Measurements from ENCODE around the gene KIF1A. TPM values are rescaled to one million over a fixed set of nuclear protein-coding genes. Genes with fewer than 3 reads are reported as not detected.

The KIF1A gene
- polyA plus RNA-seq, 4 donors, result 7.9 to 15.8 (median 12.5) TPM

DNA sequence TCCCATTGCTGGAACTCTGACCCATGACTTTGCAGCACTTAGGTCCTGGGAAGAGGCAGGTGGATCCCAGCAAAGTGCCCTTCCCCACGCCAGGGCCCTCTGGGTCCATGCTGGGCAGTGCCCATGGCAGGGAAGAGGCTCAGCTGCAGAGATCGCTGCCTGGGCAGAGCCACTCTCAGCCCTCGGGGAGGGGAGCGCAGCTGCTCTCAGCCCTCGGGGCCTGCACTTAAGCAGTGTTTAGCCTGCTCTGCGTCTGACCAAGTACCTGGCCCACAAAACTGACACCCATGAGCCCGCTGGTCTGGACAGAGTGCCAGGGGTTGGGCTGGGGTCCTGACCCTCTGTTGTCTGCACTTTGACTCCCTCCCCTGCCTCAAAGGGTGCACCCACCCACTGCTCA lies 82.1 kb downstream of the KIF1A start:
- DNase-seq (ENCODE audit: low read depth in 4 of 4, low spot score in 2 of 4), result no peak

DNA sequence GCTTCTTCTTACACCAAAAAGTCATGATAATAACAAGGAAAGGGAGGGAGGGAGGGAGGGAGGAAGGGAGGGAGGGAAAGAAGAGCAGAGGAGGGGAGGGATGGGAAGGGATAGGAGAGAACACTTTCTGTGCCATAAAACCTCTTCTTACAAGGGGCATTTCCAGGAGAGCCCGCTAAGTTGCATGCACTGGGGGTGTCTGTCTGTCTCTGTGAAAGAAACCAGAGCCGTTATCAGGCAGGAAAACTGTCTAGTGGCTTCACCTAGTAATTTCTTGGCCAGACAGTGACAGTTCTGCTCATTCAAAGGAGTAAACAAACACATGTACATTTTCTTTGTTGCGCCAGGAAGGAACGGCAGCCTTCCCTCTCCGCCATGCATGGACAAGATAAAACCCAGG lies 82.5 kb downstream of the KIF1A start:
- DNase-seq (ENCODE audit: low read depth in 4 of 4, low spot score in 2 of 4), result no peak

DNA sequence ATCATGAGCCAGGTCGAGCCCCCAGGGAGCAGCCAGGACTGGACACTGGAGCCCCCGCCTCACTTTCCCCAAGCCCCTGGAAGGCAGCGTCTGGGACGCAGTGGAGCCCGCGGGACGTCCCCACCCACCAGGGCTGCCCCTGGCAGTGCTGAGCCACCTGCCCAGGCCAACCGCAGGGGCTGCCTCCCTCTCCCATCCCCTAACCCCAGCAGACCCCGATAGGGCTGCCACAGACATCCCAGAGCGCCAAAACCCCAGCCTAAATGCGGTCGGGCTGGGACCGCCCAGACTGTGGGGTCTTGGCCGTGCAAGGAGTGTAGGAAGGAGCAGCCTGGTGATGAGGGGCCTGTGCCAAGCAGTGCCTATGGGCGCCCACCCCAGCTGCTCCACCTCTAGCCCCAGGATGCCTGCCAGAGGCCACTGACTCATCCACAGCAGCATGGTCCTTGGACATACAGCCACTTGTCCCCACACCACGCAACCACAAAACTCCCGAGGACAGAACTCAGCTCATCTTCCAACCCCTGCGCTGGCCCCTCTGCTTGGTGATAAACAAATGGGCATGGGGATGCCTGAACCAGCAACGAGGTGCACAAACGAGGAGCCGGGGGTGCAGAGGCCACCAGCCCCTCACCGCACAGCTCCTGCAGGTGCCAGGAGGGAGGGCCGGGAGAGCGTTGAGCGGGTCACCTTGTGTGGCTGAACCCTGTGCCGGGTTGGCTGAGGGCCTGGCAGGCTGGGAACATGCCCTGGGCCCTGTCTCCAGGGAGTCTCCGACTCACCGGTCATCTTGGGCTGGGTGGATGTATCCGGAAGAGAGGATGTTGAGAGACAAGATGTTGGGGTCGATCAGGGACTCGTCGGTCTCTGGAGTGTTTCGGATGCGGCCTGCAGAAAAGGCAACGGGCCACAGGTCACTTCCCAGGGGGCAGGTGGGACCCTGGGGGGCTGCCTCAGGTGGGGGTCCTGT lies 83.5 kb downstream of the KIF1A start:
- no peak for DNase-seq (ENCODE audit: low read depth in 4 of 4, low spot score in 2 of 4)

- no peak for DNase-seq (ENCODE audit: low read depth in 4 of 4, low spot score in 2 of 4)
Measured at GRCh38 chr2:240735476-240735875, 84.5 kb downstream of the KIF1A start.

DNA sequence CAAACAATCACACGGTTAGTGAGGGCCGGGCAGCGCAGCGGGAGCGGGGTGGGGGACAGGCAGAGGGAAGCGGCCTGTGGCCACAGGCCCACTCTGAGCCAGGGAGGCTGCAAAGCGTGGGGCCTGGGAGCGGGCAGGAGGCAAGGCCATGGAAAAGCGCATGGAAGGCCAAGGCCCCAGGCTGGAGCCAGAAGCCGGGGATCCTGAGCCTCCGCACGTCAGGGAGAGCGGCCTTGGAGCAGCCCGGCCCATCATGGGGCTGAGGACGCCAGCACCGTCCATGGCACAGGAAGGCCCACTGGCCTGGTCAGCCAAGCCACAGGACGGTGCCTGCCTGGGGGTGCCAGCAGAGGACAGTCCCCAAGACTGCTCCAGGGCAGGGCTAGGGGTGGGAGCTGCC lies 85.3 kb downstream of the KIF1A start:
- no peak for DNase-seq (ENCODE audit: low read depth in 4 of 4, low spot score in 2 of 4)

DNA sequence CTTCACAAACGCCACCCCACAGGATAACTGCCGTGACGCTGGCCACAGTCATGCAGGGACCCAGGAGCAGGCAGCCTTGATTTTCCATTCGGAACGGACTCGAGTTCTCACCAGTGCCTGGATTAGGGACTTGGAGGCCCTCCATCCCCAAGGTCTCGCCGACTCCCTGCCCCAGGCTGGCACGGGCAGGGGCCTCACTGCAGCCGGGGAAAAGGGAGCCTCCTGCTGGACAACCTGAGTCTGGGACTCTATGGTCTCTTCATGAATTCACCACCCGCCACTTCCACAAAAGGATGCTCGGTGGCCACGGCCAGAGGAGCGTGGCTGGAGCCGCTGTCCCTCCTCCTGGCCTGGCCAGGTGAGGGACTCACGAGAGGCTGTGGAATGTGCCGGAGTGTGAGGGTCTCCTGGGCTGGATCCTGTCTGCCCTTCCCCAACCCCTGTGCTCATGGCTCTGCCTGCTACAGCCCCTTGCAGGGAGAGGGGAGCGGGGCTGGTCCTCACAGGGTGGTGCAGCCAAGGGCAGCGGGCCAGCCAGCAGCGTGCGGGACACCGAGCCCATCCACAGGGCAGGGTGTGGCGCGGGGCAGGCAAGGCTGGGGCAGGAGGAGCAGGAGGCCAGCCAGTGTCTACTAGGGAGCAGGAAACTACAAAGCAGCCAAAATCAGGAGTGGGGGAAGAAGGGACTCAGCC lies 86.1 kb downstream of the KIF1A start:
- no peak for DNase-seq (ENCODE audit: low read depth in 4 of 4, low spot score in 2 of 4)

DNA sequence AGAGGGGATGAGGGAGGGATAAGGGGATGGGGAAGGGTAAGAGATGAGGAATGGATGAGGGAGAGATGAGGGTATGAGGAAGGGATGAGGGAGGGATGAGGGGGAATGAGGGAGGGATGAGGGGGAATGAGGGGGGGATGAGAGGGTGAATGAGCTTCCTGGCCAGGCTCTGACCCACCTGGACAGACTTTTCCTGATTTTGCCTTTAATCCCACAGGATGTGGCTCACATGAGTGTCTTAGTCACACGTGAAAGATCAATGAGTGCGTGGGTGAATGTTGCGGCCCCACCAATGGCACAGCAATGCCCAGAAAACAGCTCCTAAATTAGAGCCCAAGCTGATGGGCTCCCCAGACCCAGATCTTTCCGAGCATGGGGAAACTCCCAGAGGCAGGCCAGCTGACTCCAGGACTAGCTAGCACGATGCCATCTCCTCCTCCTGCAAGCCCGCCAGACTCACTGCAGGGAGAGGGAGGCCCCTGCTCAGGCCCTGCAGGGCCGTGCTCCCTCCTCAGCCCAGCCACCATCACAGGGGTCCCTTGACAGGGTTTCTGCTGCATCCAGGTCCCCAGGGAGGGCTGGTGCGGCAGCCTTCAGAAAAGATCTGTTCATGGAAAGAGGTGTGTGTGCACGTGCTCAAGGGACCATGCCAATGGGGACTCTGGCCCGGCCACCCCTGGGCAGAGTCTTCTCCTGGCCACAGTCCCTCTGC lies 87.0 kb downstream of the KIF1A start:
- no peak for DNase-seq (ENCODE audit: low read depth in 4 of 4, low spot score in 2 of 4)

DNA sequence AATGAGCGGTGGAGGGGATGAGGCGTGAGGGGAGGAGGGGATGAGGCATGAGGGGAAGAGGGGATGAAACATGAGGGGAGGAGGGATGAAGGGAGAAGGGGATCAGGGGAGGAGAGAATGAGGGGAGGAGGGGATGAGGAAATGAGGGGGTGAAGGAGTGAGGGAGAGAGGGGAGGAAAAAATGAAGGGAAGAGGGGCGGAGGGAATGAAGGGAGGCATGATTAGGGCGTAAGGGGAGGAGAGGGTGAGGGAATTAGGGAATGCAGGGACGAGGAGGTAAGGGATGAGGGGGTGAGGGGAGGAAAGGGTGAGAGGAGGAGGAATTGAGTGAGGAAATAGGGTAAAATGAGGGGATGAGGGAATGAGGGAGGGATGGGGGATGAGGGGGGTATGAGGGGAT lies 87.8 kb downstream of the KIF1A start:
- DNase-seq (ENCODE audit: low read depth in 4 of 4, low spot score in 2 of 4), result no peak

DNA sequence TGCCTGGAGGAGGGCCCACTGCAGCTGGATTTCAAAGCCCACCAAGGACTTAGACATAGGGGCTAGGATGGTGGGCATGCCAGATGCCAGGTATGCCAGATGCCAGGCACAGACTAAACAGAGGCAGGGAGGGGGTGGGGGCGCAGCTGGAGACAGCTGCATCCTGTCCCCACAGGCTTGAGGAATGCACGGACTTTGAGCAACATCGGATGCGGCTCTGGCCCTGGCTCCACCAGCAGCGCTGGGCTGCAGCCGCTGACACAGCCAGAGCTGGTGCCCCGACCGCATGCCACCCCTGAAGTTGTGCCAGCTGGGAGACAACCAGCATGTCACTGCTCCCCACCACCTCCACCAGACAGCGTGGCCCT lies 88.9 kb downstream of the KIF1A start:
- DNase-seq (ENCODE audit: low read depth in 4 of 4, low spot score in 2 of 4), result no peak

DNA sequence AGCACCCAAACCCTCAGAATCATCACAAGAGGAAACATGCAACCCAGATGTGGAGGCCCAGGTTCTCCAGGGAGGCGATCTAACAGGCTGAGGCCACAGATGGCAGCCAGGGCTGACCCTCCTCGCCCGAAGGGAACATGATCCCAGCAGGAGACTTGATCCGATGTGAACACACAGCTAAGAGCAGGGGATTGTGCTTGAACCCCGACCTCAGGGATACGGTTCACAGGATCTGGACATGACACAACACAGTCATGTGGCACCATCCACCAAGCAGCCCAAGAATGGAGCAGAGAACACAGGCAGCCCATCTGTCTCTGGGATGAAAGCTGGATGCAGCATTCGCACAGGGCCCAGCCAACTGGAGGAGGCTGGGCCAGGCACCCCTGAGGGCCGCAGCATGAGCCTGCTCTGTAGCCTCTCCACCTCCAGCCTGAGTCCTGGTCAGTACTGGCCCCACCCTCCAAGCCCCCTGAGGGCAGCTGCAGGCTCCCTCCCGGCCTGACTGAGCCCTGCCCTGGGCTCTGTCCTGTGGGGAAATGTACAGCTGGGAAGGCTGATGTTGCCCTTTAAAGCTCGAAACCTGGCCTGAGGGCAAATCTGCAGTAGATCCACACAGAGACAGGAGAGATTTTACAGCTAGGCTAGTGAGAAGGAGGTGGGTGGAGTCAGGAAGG lies 89.4 kb downstream of the KIF1A start:
- DNase-seq (ENCODE audit: low read depth in 4 of 4, low spot score in 2 of 4), result peak in 1 of 4 donors; percentile 8

GRCh38 chr2:240728827-240729226 lies 91.2 kb downstream of the KIF1A start:
- DNase-seq (ENCODE audit: low read depth in 4 of 4, low spot score in 2 of 4), result no peak

DNA sequence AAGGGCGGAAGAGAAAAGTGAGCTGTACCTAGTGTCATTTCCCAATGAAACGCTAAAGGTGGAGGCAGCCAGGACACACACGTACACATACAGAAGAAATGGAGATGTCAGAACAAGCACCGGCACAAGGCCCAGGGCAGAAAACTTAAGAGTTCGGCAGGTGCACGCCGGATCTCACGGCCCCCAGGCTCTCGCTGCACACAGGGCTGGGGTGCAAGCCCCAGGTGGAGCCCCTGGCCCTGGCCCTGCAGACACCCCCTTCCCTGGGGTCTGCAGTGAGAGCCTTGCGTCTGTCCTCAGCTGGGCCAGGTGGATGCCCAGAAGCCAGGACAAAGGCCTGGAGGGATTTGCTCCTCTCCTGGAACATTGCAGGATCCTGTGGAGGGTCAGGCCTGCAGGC lies 91.7 kb downstream of the KIF1A start:
- no peak for DNase-seq (ENCODE audit: low read depth in 4 of 4, low spot score in 2 of 4)

- no peak for DNase-seq (ENCODE audit: low read depth in 4 of 4, low spot score in 2 of 4)
Measured at GRCh38 chr2:240727913-240728312, 92.1 kb downstream of the KIF1A start.

DNA sequence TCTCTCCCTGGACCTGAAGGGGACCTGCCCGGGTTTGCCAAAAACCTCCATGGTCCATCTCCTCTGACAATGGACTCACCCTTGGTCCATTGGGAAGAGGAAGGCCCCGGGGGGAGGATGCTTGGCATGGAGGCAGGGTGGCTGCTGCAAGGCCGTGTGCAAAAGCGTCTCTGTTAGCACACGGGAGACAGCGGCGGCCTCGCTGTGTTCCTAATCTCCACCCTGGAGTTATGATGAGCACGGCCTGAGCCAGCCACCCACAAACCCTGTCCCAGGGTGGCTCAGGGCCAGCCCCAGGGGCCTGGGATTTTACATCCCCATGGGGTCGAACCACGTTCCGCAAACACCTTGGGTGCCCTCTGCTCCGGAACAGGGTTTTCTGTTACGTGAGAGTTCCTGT lies 92.6 kb downstream of the KIF1A start:
- DNase-seq (ENCODE audit: low read depth in 4 of 4, low spot score in 2 of 4), result no peak

- DNase-seq (ENCODE audit: low read depth in 4 of 4, low spot score in 2 of 4), result no peak
Measured at GRCh38 chr2:240726876-240727275, 93.1 kb downstream of the KIF1A start.

GRCh38 chr2:240725671-240726070 lies 94.3 kb downstream of the KIF1A start:
- DNase-seq (ENCODE audit: low read depth in 4 of 4, low spot score in 2 of 4), result no peak

- DNase-seq (ENCODE audit: low read depth in 4 of 4, low spot score in 2 of 4), result no peak
Measured at GRCh38 chr2:240725266-240725665, 94.8 kb downstream of the KIF1A start.

GRCh38 chr2:240724431-240724830 lies 95.6 kb downstream of the KIF1A start:
- no peak for DNase-seq (ENCODE audit: low read depth in 4 of 4, low spot score in 2 of 4)

GRCh38 chr2:240723851-240724250 lies 96.2 kb downstream of the KIF1A start:
- DNase-seq (ENCODE audit: low read depth in 4 of 4, low spot score in 2 of 4), result no peak

GRCh38 chr2:240722796-240723735 lies 97.0 kb downstream of the KIF1A start:
- no peak for DNase-seq (ENCODE audit: low read depth in 4 of 4, low spot score in 2 of 4)

All from left renal cortex interstitium (tissue), 4 donors.